ENCODE results near the gene AADAT.
A peak's percentile ranks its signal among the peaks of the same experiment; 100 is the strongest.
"Not testable (repeated sequence)": the region's sequence is repeated elsewhere in the genome, so short reads cannot be mapped to it uniquely, and the experiment has no call there.

AADAT gene

GRCh38 chr4:170089668-170090351, at the start of gene AADAT:
TSS of gene AADAT (minus strand) at chr4:170089956. CDS start at chr4:170089690, 266 bp downstream.
- peak in 1 of 2 donors; percentile 14 for DNase-seq (ENCODE audit: low read depth in 2 of 2)

DNA sequence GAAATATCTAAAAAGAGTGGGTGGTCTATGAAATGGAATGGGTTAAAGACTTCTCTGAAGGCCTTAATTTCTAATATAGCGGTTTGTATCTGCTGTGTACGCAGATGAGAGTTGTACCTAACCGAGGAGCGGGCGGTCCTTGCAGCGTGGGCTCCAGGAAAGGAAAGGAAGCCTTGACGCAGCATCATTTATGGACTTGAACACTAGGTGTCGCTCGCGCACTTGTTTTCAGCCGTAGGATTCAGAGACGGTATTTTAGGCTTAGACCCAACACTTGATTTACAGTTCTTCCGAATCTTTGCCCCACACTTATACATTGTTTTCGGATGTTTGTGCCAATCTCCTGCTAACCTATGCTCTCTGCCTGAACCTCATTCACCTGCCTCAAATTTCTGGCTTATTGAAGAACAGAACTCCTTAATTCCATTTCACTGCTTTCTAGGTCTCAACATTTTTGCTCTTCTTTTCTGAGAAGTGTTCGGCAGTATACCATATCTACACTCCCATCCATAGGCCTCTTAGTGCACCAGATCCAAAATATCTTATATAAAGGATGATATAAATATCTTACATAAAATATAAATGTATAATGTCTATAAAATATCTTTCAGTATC, 48.9 kb upstream of the AADAT start:
- peak; percentile 54 to 68 for DNase-seq (ENCODE audit: low read depth in 2 of 2)

GRCh38 chr4:170137927-170138326, 48.2 kb upstream of the AADAT start:
- DNase-seq (ENCODE audit: low read depth in 2 of 2): no peak

GRCh38 chr4:170137466-170137865, 47.7 kb upstream of the AADAT start:
- no peak for DNase-seq (ENCODE audit: low read depth in 2 of 2)

DNA sequence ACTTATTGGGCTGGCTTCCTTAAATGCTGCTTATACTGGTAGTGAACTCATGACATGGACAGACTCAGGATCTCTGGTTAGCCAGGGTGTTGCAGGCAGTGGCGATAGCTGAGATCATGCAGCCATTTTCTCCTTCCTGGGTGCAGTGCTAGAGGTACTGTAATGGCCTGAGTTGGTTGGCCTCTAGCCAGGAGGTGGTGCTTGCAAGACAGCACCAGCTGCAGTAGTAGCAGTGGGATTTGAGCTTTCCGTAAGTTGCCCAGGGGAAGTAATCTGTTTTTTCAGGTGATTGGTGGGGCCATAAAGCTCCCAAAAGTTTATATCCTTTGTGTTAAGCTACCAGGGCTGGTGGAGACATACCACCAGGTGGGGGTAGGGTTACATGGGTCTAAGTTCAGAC, 45.1 kb upstream of the AADAT start:
- DNase-seq (ENCODE audit: low read depth in 2 of 2): no peak

DNA sequence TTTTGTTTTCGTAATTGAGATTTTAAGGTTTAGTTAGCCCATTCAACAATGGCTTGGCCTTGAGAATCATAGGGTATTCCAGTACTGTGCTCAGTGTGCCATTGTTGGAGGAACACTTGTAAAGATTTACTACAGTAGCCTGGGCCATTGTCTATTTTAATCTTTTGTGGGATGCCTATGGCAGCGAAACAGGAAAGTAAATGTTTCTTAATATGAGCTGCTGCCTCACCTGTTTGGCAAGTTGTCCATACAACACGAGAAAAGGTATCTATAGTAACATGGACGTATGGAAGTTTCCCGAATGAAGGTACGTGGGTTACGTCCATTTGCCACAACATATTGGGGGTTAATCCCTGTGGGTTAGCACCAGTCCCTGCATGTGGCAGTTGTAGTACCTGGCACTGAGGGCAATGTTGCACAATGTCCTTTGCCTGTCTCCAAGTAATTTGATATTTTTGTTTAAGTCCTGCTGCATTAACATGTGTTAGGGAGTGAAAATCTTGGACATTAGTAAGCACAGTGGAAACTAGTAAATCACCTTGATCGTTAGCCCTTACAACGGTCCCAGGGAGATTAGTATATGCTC, 38.6 kb upstream of the AADAT start:
- DNase-seq (ENCODE audit: low read depth in 2 of 2): no peak

DNA sequence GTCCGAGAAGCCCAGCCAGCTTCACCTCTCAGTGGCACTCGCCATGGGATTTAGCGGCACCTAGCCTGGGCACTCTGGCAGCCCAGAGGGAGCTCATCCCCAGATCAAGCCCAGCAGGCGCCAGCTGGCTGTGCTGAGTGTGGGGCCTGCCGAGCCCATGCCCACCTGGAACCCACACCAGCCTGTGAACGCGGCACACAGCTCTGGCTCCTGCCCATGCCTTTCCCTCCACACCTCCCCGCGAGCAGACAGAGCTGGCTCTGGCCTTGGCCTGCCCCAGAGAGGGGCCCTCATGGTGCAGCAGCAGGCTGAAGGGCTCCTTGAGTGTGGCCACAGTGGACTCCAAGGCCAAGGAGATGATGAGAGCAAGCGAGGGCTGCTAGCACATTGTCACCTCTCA, 38.0 kb upstream of the AADAT start:
- DNase-seq (ENCODE audit: low read depth in 2 of 2): no peak

DNA sequence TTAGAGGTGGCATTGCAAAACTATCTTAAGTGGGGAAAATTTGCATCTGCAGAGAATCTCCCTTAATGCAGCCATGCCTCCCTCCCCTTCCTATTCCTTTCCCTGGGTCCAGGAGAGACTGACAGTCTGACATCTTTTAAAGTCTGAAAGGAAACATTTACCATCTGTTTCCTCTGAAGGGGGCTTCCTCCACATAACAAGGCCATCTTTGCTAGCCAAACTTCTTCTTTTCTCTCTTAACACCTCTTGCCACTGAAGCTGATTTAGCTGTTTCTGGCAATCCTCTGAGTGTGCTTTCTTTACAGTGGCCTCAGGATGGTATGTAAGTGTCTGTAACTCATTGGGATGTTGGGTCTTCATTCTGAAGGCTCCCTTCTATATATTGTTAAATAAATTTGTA, 34.6 kb upstream of the AADAT start:
- DNase-seq (ENCODE audit: low read depth in 2 of 2): no peak

- no peak for DNase-seq (ENCODE audit: low read depth in 2 of 2)
Measured at GRCh38 chr4:170122252-170122651, 32.5 kb upstream of the AADAT start.

DNA sequence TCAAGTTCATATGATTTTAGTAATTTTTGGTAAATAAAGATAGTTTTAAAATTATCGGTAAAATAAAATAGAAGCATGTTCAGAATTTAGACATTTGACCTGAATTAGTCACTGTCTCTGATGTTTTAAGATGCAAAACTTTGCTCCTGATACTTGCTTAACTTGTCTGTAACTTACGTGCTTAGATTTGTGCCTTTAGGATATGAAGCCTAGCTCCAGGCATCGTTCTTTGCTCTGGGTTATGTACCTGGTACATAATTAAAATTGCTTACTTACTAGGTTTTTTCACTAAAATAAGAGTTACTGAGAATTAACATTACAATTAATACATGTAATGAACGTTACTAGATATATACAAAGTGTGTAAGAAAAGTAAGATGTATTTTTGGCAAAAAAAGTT, 24.9 kb upstream of the AADAT start:
- no peak for DNase-seq (ENCODE audit: low read depth in 2 of 2)

DNA sequence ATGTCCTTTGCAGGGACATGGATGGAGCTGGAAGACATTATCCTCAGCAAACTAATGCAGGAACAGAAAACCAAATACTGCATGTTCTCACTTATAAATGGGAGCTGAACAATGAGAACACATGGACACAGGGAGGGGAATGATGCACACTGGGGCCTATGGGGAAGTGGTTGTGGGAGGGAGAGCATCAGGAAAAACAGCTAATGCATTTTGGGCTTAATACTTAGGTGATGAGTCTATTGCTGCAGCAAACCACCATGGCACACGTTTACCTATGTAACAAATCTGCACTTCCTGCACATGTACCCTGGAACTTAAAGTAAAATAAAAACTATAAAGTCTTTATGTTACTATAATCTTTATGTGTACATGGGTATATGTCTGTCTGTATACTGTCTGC, 24.4 kb upstream of the AADAT start:
- DNase-seq (ENCODE audit: low read depth in 2 of 2): not testable (repeated sequence)

- DNase-seq (ENCODE audit: low read depth in 2 of 2): no peak
Measured at GRCh38 chr4:170111546-170111945, 21.8 kb upstream of the AADAT start.

DNA sequence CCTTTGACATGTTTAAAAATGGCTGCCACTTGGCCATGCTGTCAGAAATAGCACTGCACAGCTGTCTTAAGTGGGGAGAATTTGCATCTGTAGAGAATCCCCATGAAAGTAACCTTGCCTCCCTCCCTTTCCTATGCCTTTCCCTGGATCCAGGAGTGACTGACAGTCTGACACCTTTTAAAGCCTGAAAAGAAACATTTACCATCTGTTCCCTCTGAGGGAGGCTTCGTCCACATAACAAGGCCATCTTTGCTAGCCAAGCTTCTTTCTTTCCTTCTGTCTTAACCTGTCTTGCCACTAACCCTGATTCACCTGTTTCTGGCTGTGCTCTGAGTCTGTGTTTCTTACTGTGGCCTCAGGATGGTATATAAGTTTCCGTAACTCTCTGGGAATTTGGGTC, 21.3 kb upstream of the AADAT start:
- DNase-seq (ENCODE audit: low read depth in 2 of 2): no peak

GRCh38 chr4:170110285-170110672, 20.5 kb upstream of the AADAT start:
- DNase-seq (ENCODE audit: low read depth in 2 of 2): no peak

- DNase-seq (ENCODE audit: low read depth in 2 of 2): no peak
Measured at GRCh38 chr4:170109586-170110284, 20.0 kb upstream of the AADAT start.

GRCh38 chr4:170106900-170107299, 17.1 kb upstream of the AADAT start:
- DNase-seq (ENCODE audit: low read depth in 2 of 2): no peak

- no peak for DNase-seq (ENCODE audit: low read depth in 2 of 2)
Measured at GRCh38 chr4:170102426-170102825, 12.7 kb upstream of the AADAT start.

GRCh38 chr4:170098171-170098570, 8.4 kb upstream of the AADAT start:
- not testable (repeated sequence) for DNase-seq (ENCODE audit: low read depth in 2 of 2)

DNA sequence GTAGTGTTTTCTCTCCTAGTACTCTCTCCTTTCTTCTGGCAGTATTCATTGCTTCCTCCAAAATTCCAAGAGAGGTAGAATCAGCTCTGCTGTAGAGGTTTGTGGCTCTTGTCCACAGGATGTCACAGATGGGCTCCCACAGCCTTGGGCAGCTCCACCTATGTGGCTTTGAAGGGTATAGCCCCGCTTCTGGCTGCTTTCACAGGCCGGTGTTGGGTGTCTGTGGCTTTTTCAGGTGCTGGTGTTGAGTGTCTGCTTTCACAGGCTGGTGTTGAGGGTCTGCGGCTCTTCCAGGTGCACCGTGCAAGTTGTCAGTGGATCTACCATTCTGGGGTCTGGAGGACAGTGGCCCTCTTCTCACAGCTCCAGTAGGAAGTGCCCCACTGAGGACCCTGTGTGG, 7.9 kb upstream of the AADAT start:
- no peak for DNase-seq (ENCODE audit: low read depth in 2 of 2)

- DNase-seq (ENCODE audit: low read depth in 2 of 2): no peak
Measured at GRCh38 chr4:170093973-170094535, 4.3 kb upstream of the AADAT start.

DNA sequence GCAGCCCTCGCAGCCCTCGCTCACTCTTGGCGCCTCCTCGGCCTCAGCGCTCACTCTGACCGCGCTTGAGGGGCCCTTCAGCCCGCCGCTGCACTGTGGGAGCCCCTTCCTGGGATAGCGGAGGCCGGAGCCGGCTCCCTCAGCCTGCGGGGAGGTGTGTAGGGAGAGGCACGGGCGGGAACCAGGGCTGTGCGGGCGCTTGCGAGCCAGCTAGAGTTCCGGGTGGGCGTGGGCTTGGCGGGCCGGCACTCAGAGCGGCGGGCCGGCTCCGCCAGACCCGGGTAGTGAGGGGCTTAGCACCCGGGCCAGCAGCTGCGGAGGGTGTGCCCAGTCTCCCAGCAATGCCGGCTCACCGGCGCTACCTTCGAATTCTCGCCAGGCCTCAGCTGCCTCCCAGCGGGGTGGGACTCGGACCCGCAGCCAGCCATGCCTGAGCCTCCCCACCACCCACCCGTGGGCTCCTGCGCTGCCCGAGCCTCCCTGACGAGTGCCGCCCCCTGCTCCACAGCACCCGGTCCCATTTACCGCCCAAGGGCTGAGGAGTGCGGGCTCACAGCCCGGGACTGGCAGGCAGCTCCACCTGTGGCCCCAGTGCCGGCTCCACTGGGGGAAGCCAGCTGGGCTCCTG, 1.4 kb upstream of the AADAT start:
- DNase-seq (ENCODE audit: low read depth in 2 of 2): no peak

All from stimulated activated CD4-positive, alpha-beta T cell treated with anti-CD3 and anti-CD28 coated beads, Interleukin-4, amount 100 ng/mL, for 48 hours (primary cell).